ENCODE results near the gene RET.

Gene RET

GRCh38 chr10:43044961-43045621 lies 31.8 kb upstream of the RET start:
- DNase-seq = no peak

- DNase-seq = no peak
Measured at GRCh38 chr10:43045631-43046287, 31.1 kb upstream of the RET start.

- DNase-seq = no peak
Measured at GRCh38 chr10:43046288-43046991, 30.4 kb upstream of the RET start.

GRCh38 chr10:43047288-43047970 lies 29.4 kb upstream of the RET start:
- no peak for DNase-seq

GRCh38 chr10:43048301-43049051 lies 28.4 kb upstream of the RET start:
- no peak for DNase-seq

- DNase-seq = no peak
Measured at GRCh38 chr10:43049081-43049551, 27.8 kb upstream of the RET start.

GRCh38 chr10:43050011-43050410 lies 26.9 kb upstream of the RET start:
- DNase-seq = no peak

- DNase-seq = no peak
Measured at GRCh38 chr10:43053825-43054224, 23.0 kb upstream of the RET start.

- no peak for DNase-seq
Measured at GRCh38 chr10:43054593-43054992, 22.3 kb upstream of the RET start.

GRCh38 chr10:43055217-43055616 lies 21.7 kb upstream of the RET start:
- DNase-seq = no peak

GRCh38 chr10:43055991-43056567 lies 20.8 kb upstream of the RET start:
- no peak for DNase-seq

GRCh38 chr10:43056568-43057011 lies 20.3 kb upstream of the RET start:
- DNase-seq = no peak

- no peak for DNase-seq
Measured at GRCh38 chr10:43057231-43057711, 19.6 kb upstream of the RET start.

GRCh38 chr10:43057831-43058340 lies 19.0 kb upstream of the RET start:
- no peak for DNase-seq

- DNase-seq = no peak
Measured at GRCh38 chr10:43058716-43059335, 18.0 kb upstream of the RET start.

- DNase-seq = no peak
Measured at GRCh38 chr10:43059336-43059720, 17.5 kb upstream of the RET start.

GRCh38 chr10:43059828-43060227 lies 17.0 kb upstream of the RET start:
- DNase-seq = no peak

GRCh38 chr10:43060291-43060690 lies 16.6 kb upstream of the RET start:
- peak in 1 of 2 experiments; percentile 27 for DNase-seq

GRCh38 chr10:43061331-43061730 lies 15.5 kb upstream of the RET start:
- no peak for DNase-seq

GRCh38 chr10:43061760-43062159 lies 15.1 kb upstream of the RET start:
- no peak for DNase-seq

- no peak for DNase-seq
Measured at GRCh38 chr10:43062402-43063160, 14.3 kb upstream of the RET start.
